HUDEP-2 (cell line): ENCODE measurements around the gene EXOSC3.

Source experiments
- DNase-seq, 76 experiments: peaks; one replicate each; lab custom pipeline; 2025; ENCODE audit not compliant: unreplicated experiment in 76 of 76; lab: John Stamatoyannopoulos, UW

EXOSC3 gene

DNA sequence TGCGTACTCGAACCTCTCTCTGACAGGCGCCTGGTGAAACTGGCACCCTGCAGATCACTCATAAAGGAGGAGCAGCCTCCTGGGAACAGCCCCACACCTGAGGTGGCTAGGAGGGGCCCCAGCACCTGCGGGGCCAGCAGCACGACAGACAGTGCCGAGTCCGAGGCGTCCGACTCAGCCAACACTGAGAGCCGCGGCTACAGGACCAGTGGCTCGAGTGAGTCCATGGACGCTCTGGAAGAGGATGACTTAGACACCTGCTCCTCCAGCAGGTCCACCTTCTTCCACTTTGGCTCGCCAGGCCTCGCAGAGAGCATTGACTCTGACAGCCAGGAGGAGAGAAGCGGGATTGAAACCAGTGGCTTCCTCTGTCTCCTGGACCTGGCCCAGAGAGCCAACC is 44.7 kb downstream of the EXOSC3 start:
- no peak for DNase-seq

GRCh38 chr9:37739222-37739621 is 45.6 kb downstream of the EXOSC3 start:
- no peak for DNase-seq

DNA sequence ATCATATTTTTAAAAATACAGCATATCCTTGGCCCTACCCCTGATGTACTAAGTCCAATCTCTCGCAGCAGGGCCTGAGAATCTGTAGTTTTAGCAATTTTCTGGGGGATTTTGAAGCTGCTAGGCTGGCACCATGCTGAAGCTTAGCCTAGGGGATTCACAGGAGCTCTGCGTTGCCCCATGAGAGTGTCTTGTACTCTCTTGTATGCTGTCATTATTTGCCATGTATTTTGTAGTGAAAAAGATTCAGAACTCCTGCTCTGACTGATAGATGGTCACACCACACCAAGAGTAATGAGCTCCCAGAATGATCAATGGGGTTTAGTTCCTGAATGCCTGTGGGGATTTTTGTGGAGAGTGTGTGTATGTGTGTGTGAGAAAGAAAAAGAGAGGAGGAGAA is 51.9 kb downstream of the EXOSC3 start:
- DNase-seq, result no peak

- no peak for DNase-seq
Measured at GRCh38 chr9:37732086-37732741, 52.6 kb downstream of the EXOSC3 start.

DNA sequence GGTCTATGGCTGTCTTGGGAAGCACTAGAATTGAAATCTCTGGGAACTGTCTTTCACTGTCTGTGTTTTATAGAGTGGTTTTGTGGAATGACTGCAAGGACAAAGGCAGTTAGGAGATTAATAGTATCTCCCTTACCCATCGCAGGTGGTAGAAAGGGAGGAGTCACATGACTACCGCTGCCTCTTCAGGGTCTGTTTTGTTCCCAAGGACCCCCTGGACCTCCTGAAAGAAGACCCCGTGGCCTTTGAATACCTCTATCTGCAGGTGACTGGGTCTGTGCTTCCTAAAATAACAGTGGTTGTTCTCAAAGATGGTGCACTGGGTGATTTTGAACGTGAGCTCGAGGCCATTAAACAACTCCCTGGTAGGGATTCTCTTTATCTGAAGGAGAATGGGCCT is 54.0 kb downstream of the EXOSC3 start:
- no peak for DNase-seq

DNA sequence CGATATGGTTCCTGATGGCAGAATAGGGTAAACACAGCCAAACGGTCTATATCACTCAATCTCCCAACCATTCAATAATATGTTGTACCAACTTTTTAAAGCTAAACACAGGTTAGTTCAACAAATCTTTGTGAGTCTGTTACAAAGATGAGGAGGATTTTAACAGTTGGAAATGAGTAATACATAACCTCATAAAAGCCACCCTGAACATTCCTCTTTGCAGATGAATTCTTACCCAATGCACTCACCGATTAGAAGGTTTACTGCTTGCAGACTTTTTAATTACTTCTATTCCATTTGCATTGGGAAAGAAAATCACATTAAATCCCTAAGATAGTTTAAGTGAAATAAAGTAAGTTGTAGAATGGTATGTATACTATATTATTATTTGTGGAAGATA is 54.6 kb downstream of the EXOSC3 start:
- DNase-seq, result no peak
